CD14-positive monocyte (primary cell): ENCODE measurements around the gene ANO6. TPM values are rescaled to one million over a fixed set of nuclear protein-coding genes. Genes with fewer than 3 reads are reported as not detected.

Experiments
- DNase-seq, 3 donors: peaks; one replicate each; pipeline ENCODE4 v3.0.0-alpha.2; 2011 to 2022
- H2AFZ ChIP-seq: 2 replicates; pipeline ENCODE4 v1.6.0; 2012; ENCODE audit warnings: mild to moderate bottlenecking, low read depth, low read length, inconsistent platforms; ENCODE audit not compliant: insufficient read depth, poor library complexity, severe bottlenecking
- H3K27ac ChIP-seq, 2 donors: 1 replicate in 1 of 2; 2 replicates in 1 of 2; pipeline ENCODE4 v1.5.1; 2012 to 2013; ENCODE audit warnings: low read length in 2 of 2, control low read depth in 1 of 2, inconsistent platforms in 1 of 2, low read depth in 1 of 2, mild to moderate bottlenecking in 1 of 2
- H3K27me3 ChIP-seq, 2 donors: one replicate each; pipeline versions ENCODE4 v1.6.0 to v1.6.1; 2011 to 2013; ENCODE audit warnings: low read length in 2 of 2; ENCODE audit not compliant: control insufficient read depth in 2 of 2, insufficient read depth in 2 of 2
- H3K36me3 ChIP-seq, 2 donors: replicated peaks in 1 of 2; 1 replicate in 1 of 2; 2 replicates in 1 of 2; pipeline versions ENCODE4 v1.5.1 to v1.6.1; 2012 to 2013; ENCODE audit warnings: low read length in 2 of 2, control low read depth in 1 of 2, inconsistent platforms in 1 of 2, mild to moderate bottlenecking in 1 of 2; ENCODE audit not compliant: insufficient read depth in 2 of 2, control insufficient read depth in 1 of 2
- H3K4me1 ChIP-seq, 2 donors: 1 replicate in 1 of 2; 2 replicates in 1 of 2; pipeline versions ENCODE4 v1.5.1 to v1.6.1; 2012 to 2013; ENCODE audit warnings: low read length in 2 of 2, control low read depth in 1 of 2, inconsistent platforms in 1 of 2, mild to moderate bottlenecking in 1 of 2, moderate library complexity in 1 of 2; ENCODE audit not compliant: insufficient read depth in 2 of 2, control insufficient read depth in 1 of 2
- H3K4me2 ChIP-seq: replicated peaks from 2 replicates; pipeline ENCODE3; 2012; ENCODE audit warnings: low read length, moderate library complexity, mild to moderate bottlenecking; ENCODE audit not compliant: poor library complexity, severe bottlenecking; ENCODE audit errors: extremely low read depth
- H3K4me3 ChIP-seq, 3 experiments: fragments of 200-600 bp in 1 of 3; sonication (generic) in 1 of 3; replicated peaks in 1 of 3; 1 replicate in 2 of 3; 2 replicates in 1 of 3; pipeline ENCODE4 v1.5.1; 2011 to 2013; ENCODE audit warnings: low read length in 3 of 3, mild to moderate bottlenecking in 3 of 3, control low read depth in 2 of 3, low read depth in 2 of 3, inconsistent platforms in 1 of 3, moderate library complexity in 1 of 3
- H3K79me2 ChIP-seq: 2 replicates; pipeline ENCODE4 v1.6.0; 2012; ENCODE audit warnings: mild to moderate bottlenecking, control low read depth, inconsistent platforms, low read length, moderate library complexity; ENCODE audit not compliant: insufficient read depth
- H3K9ac ChIP-seq: 2 replicates; pipeline ENCODE4 v1.6.0; 2017; ENCODE audit warnings: low read length, mild to moderate bottlenecking; ENCODE audit not compliant: insufficient read depth, poor library complexity, severe bottlenecking
- H3K9me3 ChIP-seq, 2 donors: replicated peaks in 1 of 2; 1 replicate in 1 of 2; 2 replicates in 1 of 2; pipeline versions ENCODE4 v1.5.1 to v1.6.1; 2012 to 2013; ENCODE audit warnings: low read length in 2 of 2, control low read depth in 1 of 2; ENCODE audit not compliant: control insufficient read depth in 1 of 2, insufficient read depth in 1 of 2
- H4K20me1 ChIP-seq: 2 replicates; pipeline ENCODE4 v1.6.0; 2012; ENCODE audit warnings: mild to moderate bottlenecking, low read length, control low read depth, moderate library complexity; ENCODE audit not compliant: insufficient read depth
- H3K27ac Mint-ChIP-seq, 7 donors: one replicate each; pipeline ENCODE4 v1.8.0; 2020; ENCODE audit warnings: mild to moderate bottlenecking in 7 of 7, mixed read lengths in 7 of 7, moderate library complexity in 6 of 7, inconsistent platforms in 2 of 7
- H3K27me3 Mint-ChIP-seq, 3 donors: one replicate each; pipeline ENCODE4 v1.8.0; 2021 to 2022; ENCODE audit warnings: low read depth in 3 of 3, mild to moderate bottlenecking in 3 of 3, mixed read lengths in 3 of 3, moderate library complexity in 3 of 3, inconsistent platforms in 1 of 3
- H3K36me3 Mint-ChIP-seq, 2 donors: one replicate each; pipeline ENCODE4 v1.8.0; 2020; ENCODE audit warnings: mixed read lengths in 2 of 2, inconsistent platforms in 1 of 2, mild to moderate bottlenecking in 1 of 2
- H3K4me1 Mint-ChIP-seq: one replicate; pipeline ENCODE4 v1.8.0; 2020; ENCODE audit warnings: mild to moderate bottlenecking, mixed read lengths
- H3K4me3 Mint-ChIP-seq, 2 donors: one replicate each; pipeline ENCODE4 v1.8.0; 2020; ENCODE audit warnings: mild to moderate bottlenecking in 2 of 2, mixed read lengths in 2 of 2, moderate library complexity in 1 of 2
- H3K9me3 Mint-ChIP-seq, 7 donors: one replicate each; pipeline ENCODE4 v1.8.0; 2020 to 2022; ENCODE audit warnings: mixed read lengths in 7 of 7, mild to moderate bottlenecking in 6 of 7, moderate library complexity in 6 of 7, inconsistent platforms in 2 of 7
- WGBS: methylation state at CpG from one replicate; pipeline ENCODE4 v1.1.5; 2013; ENCODE audit warnings: missing lambda C conversion rate; ENCODE audit not compliant: insufficient coverage; 5-methylcytosine and 5-hydroxymethylcytosine counted together
- intact Hi-C, 2 donors: fragments of 100-400 bp; cut with micrococcal nuclease; formaldehyde crosslinking; loops; one replicate each; pipeline versions ENCODE4 v1.15.0 to v1.15.1; 2023
- polyA plus RNA-seq, 3 donors: library from polyadenylated mRNA; depleted of rRNA in 1 of 3; unstranded in 2 of 3; stranded (reverse) in 1 of 3; fragments of 300-500 nt in 2 of 3; fragments of >200 nt in 1 of 3; fragmentation: Illumina TruSeq in 2 of 3; gene quantifications; 1 replicate in 2 of 3; 2 replicates in 1 of 3; pipeline ENCODE4 v1.2.3, GENCODE V29; 2012 to 2021
- TF ChIP-seq, protein P1 (sequence below): fragments of 200-600 bp; IDR thresholded peaks from one replicate; pipeline ENCODE4 v1.8.0; 2022; ENCODE audit warnings: antibody characterized with exemption, mild to moderate bottlenecking

ANO6 gene
- polyA plus RNA-seq, 3 donors: 20.2 to 48.7 (median 34.1) TPM

DNA sequence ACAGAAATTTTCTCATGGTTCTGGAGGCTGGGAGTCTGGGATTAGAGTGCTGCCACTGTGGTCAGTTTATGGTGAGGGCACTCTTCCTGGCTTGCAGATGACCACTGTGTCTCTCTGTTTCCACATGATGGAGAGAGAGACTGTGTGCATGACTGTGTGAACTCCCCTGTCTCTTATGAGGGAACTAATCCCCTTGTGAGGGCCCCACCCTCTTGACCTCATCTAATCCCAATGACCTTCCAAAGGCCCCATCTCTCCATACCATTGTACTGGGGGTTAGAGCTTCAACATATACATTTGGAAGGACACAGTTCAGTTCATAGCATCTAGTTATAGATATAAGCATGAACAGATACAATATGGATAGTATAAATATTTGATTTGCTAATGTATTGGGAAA, 31.7 kb downstream of the ANO6 start:
- Histone ChIP-seq H3K4me1 (peaks cover 14 to 16% of the 10 kb centered on the region in 2 donors), H4K20me1 (peaks cover 42% of the 10 kb centered on the region), H3K27ac (no peak overlapping the region), H3K27me3 (no peaks in the 10 kb centered on the region), H3K4me2 (no peak overlapping the region), H3K36me3 (no peaks in the 10 kb centered on the region), H2AFZ (no peak overlapping the region), H3K9me3 (peaks cover 0 to 2% of the 10 kb centered on the region in 2 donors), H3K9ac (no peak overlapping the region), H3K79me2 (peaks cover 95% of the 10 kb centered on the region), H3K4me3 (no peak overlapping the region)
- H3K4me1 Mint-ChIP-seq: peaks cover 15% of the 10 kb centered on the region
- intact Hi-C loops: no loop called here
- DNase-seq: no peak
- H3K4me3 Mint-ChIP-seq: no peak overlapping the region
- peak overlapping the region in 2 of 7 donors; percentile 25 to 37 for H3K27ac Mint-ChIP-seq
- peaks cover 0 to 3% (median 0%) of the 10 kb centered on the region in 7 donors for H3K9me3 Mint-ChIP-seq
- H3K36me3 Mint-ChIP-seq: peaks cover 1 to 3% of the 10 kb centered on the region in 2 donors
- no peaks in the 10 kb centered on the region for H3K27me3 Mint-ChIP-seq
- TF ChIP-seq, protein P1, sequence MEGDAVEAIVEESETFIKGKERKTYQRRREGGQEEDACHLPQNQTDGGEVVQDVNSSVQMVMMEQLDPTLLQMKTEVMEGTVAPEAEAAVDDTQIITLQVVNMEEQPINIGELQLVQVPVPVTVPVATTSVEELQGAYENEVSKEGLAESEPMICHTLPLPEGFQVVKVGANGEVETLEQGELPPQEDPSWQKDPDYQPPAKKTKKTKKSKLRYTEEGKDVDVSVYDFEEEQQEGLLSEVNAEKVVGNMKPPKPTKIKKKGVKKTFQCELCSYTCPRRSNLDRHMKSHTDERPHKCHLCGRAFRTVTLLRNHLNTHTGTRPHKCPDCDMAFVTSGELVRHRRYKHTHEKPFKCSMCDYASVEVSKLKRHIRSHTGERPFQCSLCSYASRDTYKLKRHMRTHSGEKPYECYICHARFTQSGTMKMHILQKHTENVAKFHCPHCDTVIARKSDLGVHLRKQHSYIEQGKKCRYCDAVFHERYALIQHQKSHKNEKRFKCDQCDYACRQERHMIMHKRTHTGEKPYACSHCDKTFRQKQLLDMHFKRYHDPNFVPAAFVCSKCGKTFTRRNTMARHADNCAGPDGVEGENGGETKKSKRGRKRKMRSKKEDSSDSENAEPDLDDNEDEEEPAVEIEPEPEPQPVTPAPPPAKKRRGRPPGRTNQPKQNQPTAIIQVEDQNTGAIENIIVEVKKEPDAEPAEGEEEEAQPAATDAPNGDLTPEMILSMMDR: no peak

DNA sequence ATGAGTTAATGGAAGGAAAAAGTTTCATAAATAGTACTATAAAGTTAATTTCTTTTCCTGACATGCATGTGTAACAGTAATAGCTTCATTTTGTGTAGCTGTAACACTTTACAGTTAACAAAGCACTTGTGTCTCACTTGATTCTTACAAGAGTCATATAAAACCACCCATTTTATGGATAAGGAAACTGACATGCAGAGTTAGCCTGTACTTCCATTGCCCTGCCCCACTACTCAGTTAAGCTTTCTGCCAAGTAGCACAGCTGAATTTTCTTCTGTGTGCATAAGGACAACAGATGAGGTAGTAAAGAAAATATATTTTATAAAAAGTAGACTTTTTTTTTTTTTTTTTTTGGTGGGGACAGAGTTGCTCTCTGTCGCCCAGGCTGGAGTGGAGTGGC, 32.2 kb downstream of the ANO6 start:
- Histone ChIP-seq H2AFZ (no peak overlapping the region), H3K4me3 (no peak overlapping the region), H3K36me3 (no peaks in the 10 kb centered on the region), H3K27me3 (no peaks in the 10 kb centered on the region), H3K79me2 (peaks cover 93% of the 10 kb centered on the region), H3K27ac (no peak overlapping the region), H3K9ac (no peak overlapping the region), H3K4me1 (peaks cover 14 to 16% of the 10 kb centered on the region in 2 donors), H4K20me1 (peaks cover 45% of the 10 kb centered on the region), H3K4me2 (no peak overlapping the region), H3K9me3 (peaks cover 0 to 2% of the 10 kb centered on the region in 2 donors)
- Mint-ChIP-seq H3K4me1 (peaks cover 15% of the 10 kb centered on the region), H3K27me3 (no peaks in the 10 kb centered on the region), H3K27ac (no peak overlapping the region), H3K4me3 (no peak overlapping the region), H3K9me3 (peaks cover 0 to 3% (median 0%) of the 10 kb centered on the region in 7 donors), H3K36me3 (peaks cover 1 to 3% of the 10 kb centered on the region in 2 donors)
- 100% methylated on average over 1 of the region's 1 CpG for WGBS
- TF ChIP-seq, protein P1: no peak
- DNase-seq: no peak
- intact Hi-C loops: no loop called here
